ENCODE data around the gene TSPAN11.

TSPAN11 gene

GRCh38 chr12:30976206-30976605 is 49.7 kb downstream of the TSPAN11 start:
- no peak overlapping the region for H3K4me2 ChIP-seq (ENCODE audit: low read depth, low read length, poor library complexity, severe bottlenecking)
- H3F3A ChIP-seq (ENCODE audit: insufficient read depth), result no peaks in the 10 kb centered on the region
- TF ChIP-seq EZH2phosphoT487 (conservative IDR thresholded peaks at IDR 0.05; ENCODE audit: low read length) (no peak), CTCF (IDR thresholded peaks at IDR 0.05; ENCODE audit: insufficient read depth, low read length, poor library complexity, severe bottlenecking) (no peak)
- H3K27ac ChIP-seq (ENCODE audit: low read depth, low read length), result no peak overlapping the region
- no peaks in the 10 kb centered on the region for H3K79me2 ChIP-seq (ENCODE audit: insufficient read depth, low read length)
- no peaks in the 10 kb centered on the region for H3K27me3 ChIP-seq (ENCODE audit: low read length)
- no peaks in the 10 kb centered on the region for H3K9me2 ChIP-seq (replicated peaks; ENCODE audit: insufficient read depth, low read length)
- H3K9me3 ChIP-seq (ENCODE audit: insufficient read depth, low read length), result no peaks in the 10 kb centered on the region
- no peaks in the 10 kb centered on the region for H4K20me1 ChIP-seq (ENCODE audit: low read depth, low read length)
- no peaks in the 10 kb centered on the region for H3K36me3 ChIP-seq (ENCODE audit: low read length)
- H2AFZ ChIP-seq (ENCODE audit: low read depth, low read length, severe bottlenecking), result no peak overlapping the region
- no peak overlapping the region for H3K9ac ChIP-seq (ENCODE audit: low read length)
- no peak overlapping the region for H3K4me3 ChIP-seq (ENCODE audit: insufficient read depth, low read length, poor library complexity, severe bottlenecking)

GRCh38 chr12:30977124-30977523 is 50.6 kb downstream of the TSPAN11 start:
- H3K27me3 ChIP-seq (ENCODE audit: low read length), result no peaks in the 10 kb centered on the region
- H3K4me3 ChIP-seq (ENCODE audit: insufficient read depth, low read length, poor library complexity, severe bottlenecking), result no peak overlapping the region
- H3K9me2 ChIP-seq (replicated peaks; ENCODE audit: insufficient read depth, low read length), result no peaks in the 10 kb centered on the region
- no peak overlapping the region for H3K27ac ChIP-seq (ENCODE audit: low read depth, low read length)
- no peak overlapping the region for H3K4me2 ChIP-seq (ENCODE audit: low read depth, low read length, poor library complexity, severe bottlenecking)
- TF ChIP-seq EZH2phosphoT487 (conservative IDR thresholded peaks at IDR 0.05; ENCODE audit: low read length) (no peak), CTCF (IDR thresholded peaks at IDR 0.05; ENCODE audit: insufficient read depth, low read length, poor library complexity, severe bottlenecking) (no peak)
- no peak overlapping the region for H3K9ac ChIP-seq (ENCODE audit: low read length)
- no peaks in the 10 kb centered on the region for H3K36me3 ChIP-seq (ENCODE audit: low read length)
- no peaks in the 10 kb centered on the region for H3K79me2 ChIP-seq (ENCODE audit: insufficient read depth, low read length)
- H2AFZ ChIP-seq (ENCODE audit: low read depth, low read length, severe bottlenecking), result no peak overlapping the region
- no peaks in the 10 kb centered on the region for H3F3A ChIP-seq (ENCODE audit: insufficient read depth)
- H4K20me1 ChIP-seq (ENCODE audit: low read depth, low read length), result no peaks in the 10 kb centered on the region
- no peaks in the 10 kb centered on the region for H3K9me3 ChIP-seq (ENCODE audit: insufficient read depth, low read length)

DNA sequence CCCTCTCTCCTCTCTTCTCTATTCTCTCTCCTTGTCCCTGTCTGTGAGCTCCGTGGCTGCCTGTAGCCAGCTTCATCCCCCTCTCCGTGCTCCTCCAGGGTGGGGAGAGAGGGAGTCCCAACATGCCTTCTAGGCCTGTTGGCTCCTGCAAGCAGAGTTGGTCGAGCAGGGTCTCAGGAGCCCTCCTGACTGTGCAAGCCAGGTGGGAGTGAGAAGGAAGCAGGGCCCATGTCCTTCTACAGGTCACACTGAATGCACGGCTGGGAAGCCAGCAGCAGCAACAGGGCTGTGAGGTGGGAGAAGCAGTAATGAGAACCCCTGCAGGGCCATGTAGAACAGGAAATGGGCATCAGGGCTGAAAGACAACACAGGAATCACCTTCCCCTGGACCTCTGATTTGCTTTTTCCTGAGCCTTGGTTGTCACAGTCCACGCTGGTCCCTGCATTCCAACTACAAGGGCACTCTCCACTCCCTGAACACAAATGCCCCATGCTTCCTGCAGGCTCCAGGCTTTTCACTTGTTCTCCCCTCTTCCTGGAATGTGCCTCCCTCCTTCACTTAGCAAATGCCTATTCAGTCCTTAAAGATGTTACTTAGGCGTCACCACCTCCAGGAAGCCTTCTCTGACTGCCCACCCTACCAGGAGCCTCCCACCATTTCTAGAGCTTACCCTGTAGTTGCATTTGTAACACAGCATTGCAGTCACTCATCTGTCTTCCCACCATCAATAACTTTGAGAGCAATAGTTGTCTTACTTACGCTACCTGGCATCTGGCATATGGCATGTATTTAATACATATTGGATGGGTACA is 51.2 kb downstream of the TSPAN11 start:
- H3K9me2 ChIP-seq (replicated peaks; ENCODE audit: insufficient read depth, low read length), result no peaks in the 10 kb centered on the region
- no peaks in the 10 kb centered on the region for H3K36me3 ChIP-seq (ENCODE audit: low read length)
- H3K4me2 ChIP-seq (ENCODE audit: low read depth, low read length, poor library complexity, severe bottlenecking), result no peak overlapping the region
- H3K4me3 ChIP-seq (ENCODE audit: insufficient read depth, low read length, poor library complexity, severe bottlenecking), result no peak overlapping the region
- no peak overlapping the region for H3K9ac ChIP-seq (ENCODE audit: low read length)
- TF ChIP-seq CTCF (IDR thresholded peaks at IDR 0.05; ENCODE audit: insufficient read depth, low read length, poor library complexity, severe bottlenecking) (no peak), EZH2phosphoT487 (conservative IDR thresholded peaks at IDR 0.05; ENCODE audit: low read length) (no peak)
- no peaks in the 10 kb centered on the region for H3F3A ChIP-seq (ENCODE audit: insufficient read depth)
- H3K9me3 ChIP-seq (ENCODE audit: insufficient read depth, low read length), result no peaks in the 10 kb centered on the region
- H3K27me3 ChIP-seq (ENCODE audit: low read length), result no peaks in the 10 kb centered on the region
- no peak overlapping the region for H2AFZ ChIP-seq (ENCODE audit: low read depth, low read length, severe bottlenecking)
- H3K27ac ChIP-seq (ENCODE audit: low read depth, low read length), result no peak overlapping the region
- no peaks in the 10 kb centered on the region for H4K20me1 ChIP-seq (ENCODE audit: low read depth, low read length)
- H3K79me2 ChIP-seq (ENCODE audit: insufficient read depth, low read length), result no peaks in the 10 kb centered on the region

All from SU-DHL-6 (cell line).